Measurements from ENCODE around the gene PEX5L.
A peak's percentile ranks its signal among the peaks of the same experiment; 100 is the strongest.
"Not testable (repeated sequence)": the region's sequence is repeated elsewhere in the genome, so short reads cannot be mapped to it uniquely, and the experiment has no call there.

The PEX5L gene

GRCh38 chr3:180036671-180037455 lies at the start of gene PEX5L:
Gene PEX5L (minus strand): TSS chr3:180036937. CDS start chr3:180036599, 338 bp downstream.
- peak; percentile 18 for DNase-seq (ENCODE audit: low read depth)

- DNase-seq (ENCODE audit: low read depth), result no peak
Observed at GRCh38 chr3:180085122-180085710, 48.5 kb upstream of the PEX5L start.

- DNase-seq (ENCODE audit: low read depth), result no peak
Observed at GRCh38 chr3:180082699-180083098, 46.0 kb upstream of the PEX5L start.

GRCh38 chr3:180078592-180078991 lies 41.9 kb upstream of the PEX5L start:
- DNase-seq (ENCODE audit: low read depth), result no peak

- DNase-seq (ENCODE audit: low read depth), result no peak
Observed at GRCh38 chr3:180073561-180073960, 36.8 kb upstream of the PEX5L start.

GRCh38 chr3:180072786-180073185 lies 36.0 kb upstream of the PEX5L start:
- DNase-seq (ENCODE audit: low read depth), result no peak

GRCh38 chr3:180070925-180071324 lies 34.2 kb upstream of the PEX5L start:
- DNase-seq (ENCODE audit: low read depth), result no peak

GRCh38 chr3:180068023-180068422 lies 31.3 kb upstream of the PEX5L start:
- no peak for DNase-seq (ENCODE audit: low read depth)

- no peak for DNase-seq (ENCODE audit: low read depth)
Observed at GRCh38 chr3:180066598-180066997, 29.9 kb upstream of the PEX5L start.

- no peak for DNase-seq (ENCODE audit: low read depth)
Observed at GRCh38 chr3:180063783-180064182, 27.0 kb upstream of the PEX5L start.

- no peak for DNase-seq (ENCODE audit: low read depth)
Observed at GRCh38 chr3:180062771-180063170, 26.0 kb upstream of the PEX5L start.

- no peak for DNase-seq (ENCODE audit: low read depth)
Observed at GRCh38 chr3:180059356-180059755, 22.6 kb upstream of the PEX5L start.

- DNase-seq (ENCODE audit: low read depth), result no peak
Observed at GRCh38 chr3:180058238-180058637, 21.5 kb upstream of the PEX5L start.

- DNase-seq (ENCODE audit: low read depth), result not testable (repeated sequence)
Observed at GRCh38 chr3:180055656-180056055, 18.9 kb upstream of the PEX5L start.

- no peak for DNase-seq (ENCODE audit: low read depth)
Observed at GRCh38 chr3:180049391-180049790, 12.7 kb upstream of the PEX5L start.

- DNase-seq (ENCODE audit: low read depth), result no peak
Observed at GRCh38 chr3:180048840-180049239, 12.1 kb upstream of the PEX5L start.

- DNase-seq (ENCODE audit: low read depth), result no peak
Observed at GRCh38 chr3:180048103-180048502, 11.4 kb upstream of the PEX5L start.

GRCh38 chr3:180040966-180041365 lies 4.2 kb upstream of the PEX5L start:
- DNase-seq (ENCODE audit: low read depth), result no peak

- no peak for DNase-seq (ENCODE audit: low read depth)
Observed at GRCh38 chr3:180036092-180036670, 556 bp downstream of the PEX5L start.

GRCh38 chr3:180026997-180027396 lies 9.7 kb downstream of the PEX5L start:
- DNase-seq (ENCODE audit: low read depth), result no peak

GRCh38 chr3:180018543-180018942 lies 18.2 kb downstream of the PEX5L start:
- no peak for DNase-seq (ENCODE audit: low read depth)

- no peak for DNase-seq (ENCODE audit: low read depth)
Observed at GRCh38 chr3:180017846-180018245, 18.9 kb downstream of the PEX5L start.

- no peak for DNase-seq (ENCODE audit: low read depth)
Observed at GRCh38 chr3:180011927-180012326, 24.8 kb downstream of the PEX5L start.
